GM23338 (cell line): ENCODE data around the gene WNT7A. TPM values are rescaled to one million over a fixed set of nuclear protein-coding genes. Genes with fewer than 3 reads are reported as not detected.

Experiments used
- ATAC-seq: fragments of 200-7000 bp; cut with Tn5 transposase; 3 replicates; pipeline ENCODE4 v1.9.1; 2020
- DNase-seq: peaks from one replicate; pipeline ENCODE4 v3.0.0-alpha.2; 2015; ENCODE audit warnings: low spot score
- H2AFZ ChIP-seq: fragments of 200-600 bp; sonication (generic); 2 replicates; pipeline ENCODE4 v1.8.0; 2016; ENCODE audit warnings: antibody characterized with exemption, mild to moderate bottlenecking, moderate library complexity
- H3F3A ChIP-seq: fragments of 200-600 bp; sonication (generic); replicated peaks from 2 replicates; pipeline ENCODE4 v1.8.0; 2017; ENCODE audit warnings: antibody characterized with exemption, mixed run types, low read depth
- H3K27ac ChIP-seq: fragments of 200-600 bp; sonication (generic); 2 replicates; pipeline ENCODE4 v1.6.1; 2016; ENCODE audit warnings: low read depth
- H3K27me3 ChIP-seq: fragments of 200-600 bp; sonication (generic); 2 replicates; pipeline ENCODE4 v1.8.0; 2016; ENCODE audit warnings: mild to moderate bottlenecking, mixed run types, moderate library complexity; ENCODE audit not compliant: insufficient read depth
- H3K36me3 ChIP-seq: fragments of 200-600 bp; sonication (generic); 2 replicates; pipeline ENCODE4 v1.8.0; 2016; ENCODE audit warnings: mild to moderate bottlenecking; ENCODE audit not compliant: insufficient read depth
- H3K4me1 ChIP-seq: fragments of 200-600 bp; sonication (generic); 2 replicates; pipeline ENCODE4 v1.8.0; 2016; ENCODE audit warnings: mild to moderate bottlenecking, moderate library complexity; ENCODE audit not compliant: insufficient read depth
- H3K4me2 ChIP-seq: fragments of 200-600 bp; sonication (generic); 2 replicates; pipeline ENCODE4 v1.7.1; 2017; ENCODE audit warnings: mixed run types
- H3K4me3 ChIP-seq: fragments of 200-600 bp; sonication (generic); 2 replicates; pipeline ENCODE4 v1.6.1; 2016; ENCODE audit warnings: mixed run types
- H3K79me2 ChIP-seq: fragments of 200-600 bp; sonication (generic); replicated peaks from 2 replicates; pipeline ENCODE4 v1.8.0; 2017; ENCODE audit warnings: mild to moderate bottlenecking; ENCODE audit not compliant: insufficient read depth
- H3K9me2 ChIP-seq: fragments of 200-600 bp; sonication (generic); 2 replicates; pipeline ENCODE4 v1.8.0; 2017; ENCODE audit not compliant: insufficient read depth
- H4K20me1 ChIP-seq: fragments of 200-600 bp; sonication (generic); replicated peaks from 2 replicates; pipeline ENCODE4 v1.8.0; 2017; ENCODE audit warnings: mild to moderate bottlenecking; ENCODE audit not compliant: insufficient read depth
- H3K27ac Mint-ChIP-seq: 2 replicates; pipeline ENCODE4 v1.8.0; 2020; ENCODE audit warnings: inconsistent platforms, mild to moderate bottlenecking, moderate library complexity, mixed read lengths
- H3K27me3 Mint-ChIP-seq: 3 replicates; pipeline ENCODE4 v1.8.0; 2022; ENCODE audit warnings: low read depth, mild to moderate bottlenecking, moderate library complexity, mixed read lengths, inconsistent platforms; ENCODE audit not compliant: insufficient read depth, poor library complexity
- H3K36me3 Mint-ChIP-seq: 3 replicates; pipeline ENCODE4 v1.8.0; 2021; ENCODE audit warnings: low read depth, mild to moderate bottlenecking, inconsistent platforms, moderate library complexity, mixed read lengths
- H3K4me1 Mint-ChIP-seq: 3 replicates; pipeline ENCODE4 v1.8.0; 2020; ENCODE audit warnings: mild to moderate bottlenecking, inconsistent platforms, mixed read lengths
- H3K4me3 Mint-ChIP-seq: 3 replicates; pipeline ENCODE4 v1.8.0; 2021; ENCODE audit warnings: moderate library complexity, mild to moderate bottlenecking, inconsistent platforms, mixed read lengths
- H3K9me3 Mint-ChIP-seq: 3 replicates; pipeline ENCODE4 v1.8.0; 2020; ENCODE audit warnings: moderate library complexity, mild to moderate bottlenecking, inconsistent platforms, mixed read lengths
- CREB1 ChIP-seq: fragments of 250-450 bp; sonication (Bioruptor Pico); IDR thresholded peaks from 2 replicates; pipeline ENCODE4 v1.5.0; 2020; ENCODE audit warnings: low read depth, mild to moderate bottlenecking, moderate library complexity
- CTCF ChIP-seq, 2 experiments: fragments of 200-600 bp in 1 of 2; sonication (generic) in 1 of 2; conservative IDR thresholded peaks; 2 replicates each; pipeline versions ENCODE4 v1.5.1 to v1.6.1; 2016 to 2017; ENCODE audit warnings: antibody characterized with exemption in 2 of 2, low read depth in 2 of 2, mild to moderate bottlenecking in 2 of 2, moderate library complexity in 1 of 2
- ETS1 ChIP-seq: IDR thresholded peaks from 2 replicates; pipeline ENCODE4 v1.6.1; 2016; ENCODE audit warnings: antibody characterized with exemption
- EZH2 ChIP-seq: fragments of 200-600 bp; sonication (generic); IDR thresholded peaks from one replicate; pipeline ENCODE4 v1.8.0; 2017; ENCODE audit warnings: antibody characterized with exemption, mild to moderate bottlenecking, low read depth; ENCODE audit not compliant: unreplicated experiment
- EZH2phosphoT487 ChIP-seq: fragments of 200-600 bp; sonication (generic); IDR thresholded peaks from one replicate; pipeline ENCODE4 v1.8.1; 2018; ENCODE audit warnings: antibody characterized with exemption; ENCODE audit not compliant: unreplicated experiment
- JUNB ChIP-seq: IDR thresholded peaks from one replicate; pipeline ENCODE4 v1.6.1; 2016; ENCODE audit warnings: antibody characterized with exemption; ENCODE audit not compliant: unreplicated experiment
- NANOG ChIP-seq: IDR thresholded peaks from 2 replicates; pipeline ENCODE4 v1.6.1; 2016; ENCODE audit warnings: antibody characterized with exemption, borderline replicate concordance
- POLR2AphosphoS5 ChIP-seq: IDR thresholded peaks from 2 replicates; pipeline ENCODE4 v1.6.1; 2016; ENCODE audit warnings: antibody characterized with exemption, low read depth
- STAT1 ChIP-seq: IDR thresholded peaks from one replicate; pipeline ENCODE4 v1.6.1; 2016; ENCODE audit warnings: antibody characterized with exemption; ENCODE audit not compliant: unreplicated experiment
- ZNF114 ChIP-seq: fragments of 250-450 bp; sonication (Bioruptor Pico); IDR thresholded peaks from 2 replicates; pipeline ENCODE4 v1.5.0; 2020; ENCODE audit warnings: mild to moderate bottlenecking, moderate library complexity
- ZNF331 ChIP-seq: fragments of 250-450 bp; sonication (Bioruptor Pico); IDR thresholded peaks from 2 replicates; pipeline ENCODE4 v1.5.0; 2020; ENCODE audit warnings: low read depth, mild to moderate bottlenecking, moderate library complexity
- ZNF462 ChIP-seq: fragments of 250-450 bp; sonication (Bioruptor Pico); IDR thresholded peaks from 2 replicates; pipeline ENCODE4 v1.5.0; 2020; ENCODE audit warnings: mild to moderate bottlenecking, moderate library complexity
- polyA plus RNA-seq: library from polyadenylated mRNA; unstranded; fragments of >200 nt; fragmentation: Nextera tagmentation; extraction: Ambion mirVana; gene quantifications from 2 replicates; pipeline ENCODE4 v1.2.1, GENCODE V29; 2016
- total RNA-seq: library from RNA; depleted of rRNA; stranded (reverse); fragments of >200 nt; shearing (Covaris generic); gene quantifications from 2 replicates; pipeline ENCODE4 v1.2.3, GENCODE V29; 2014
- TF ChIP-seq, protein P1 (sequence below): IDR thresholded peaks from one replicate; pipeline ENCODE4 v1.6.1; 2018; ENCODE audit warnings: antibody characterized with exemption; ENCODE audit not compliant: unreplicated experiment

Gene WNT7A
- total and polyA plus RNA-seq, 2 experiments from 2014 or later = not detected

- no peak for DNase-seq
- H3K36me3 ChIP-seq = no peaks in the 10 kb centered on the region
- H3K27me3 ChIP-seq = no peaks in the 10 kb centered on the region
- no peaks in the 10 kb centered on the region for H3K36me3 Mint-ChIP-seq
- H3K4me1 ChIP-seq = peaks cover 9% of the 10 kb centered on the region
- no peaks in the 10 kb centered on the region for H4K20me1 ChIP-seq
- H3K27ac ChIP-seq = no peak overlapping the region
- TF ChIP-seq, protein P1, sequence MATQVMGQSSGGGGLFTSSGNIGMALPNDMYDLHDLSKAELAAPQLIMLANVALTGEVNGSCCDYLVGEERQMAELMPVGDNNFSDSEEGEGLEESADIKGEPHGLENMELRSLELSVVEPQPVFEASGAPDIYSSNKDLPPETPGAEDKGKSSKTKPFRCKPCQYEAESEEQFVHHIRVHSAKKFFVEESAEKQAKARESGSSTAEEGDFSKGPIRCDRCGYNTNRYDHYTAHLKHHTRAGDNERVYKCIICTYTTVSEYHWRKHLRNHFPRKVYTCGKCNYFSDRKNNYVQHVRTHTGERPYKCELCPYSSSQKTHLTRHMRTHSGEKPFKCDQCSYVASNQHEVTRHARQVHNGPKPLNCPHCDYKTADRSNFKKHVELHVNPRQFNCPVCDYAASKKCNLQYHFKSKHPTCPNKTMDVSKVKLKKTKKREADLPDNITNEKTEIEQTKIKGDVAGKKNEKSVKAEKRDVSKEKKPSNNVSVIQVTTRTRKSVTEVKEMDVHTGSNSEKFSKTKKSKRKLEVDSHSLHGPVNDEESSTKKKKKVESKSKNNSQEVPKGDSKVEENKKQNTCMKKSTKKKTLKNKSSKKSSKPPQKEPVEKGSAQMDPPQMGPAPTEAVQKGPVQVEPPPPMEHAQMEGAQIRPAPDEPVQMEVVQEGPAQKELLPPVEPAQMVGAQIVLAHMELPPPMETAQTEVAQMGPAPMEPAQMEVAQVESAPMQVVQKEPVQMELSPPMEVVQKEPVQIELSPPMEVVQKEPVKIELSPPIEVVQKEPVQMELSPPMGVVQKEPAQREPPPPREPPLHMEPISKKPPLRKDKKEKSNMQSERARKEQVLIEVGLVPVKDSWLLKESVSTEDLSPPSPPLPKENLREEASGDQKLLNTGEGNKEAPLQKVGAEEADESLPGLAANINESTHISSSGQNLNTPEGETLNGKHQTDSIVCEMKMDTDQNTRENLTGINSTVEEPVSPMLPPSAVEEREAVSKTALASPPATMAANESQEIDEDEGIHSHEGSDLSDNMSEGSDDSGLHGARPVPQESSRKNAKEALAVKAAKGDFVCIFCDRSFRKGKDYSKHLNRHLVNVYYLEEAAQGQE = no peak
- TF ChIP-seq NANOG (no peak), STAT1 (no peak), ZNF462 (no peak), ETS1 (no peak), EZH2phosphoT487 (no peak), JUNB (no peak), CREB1 (no peak), CTCF (conservative IDR thresholded peaks at IDR 0.05; ENCODE audit: low read depth in 2 of 2) (no peak), POLR2AphosphoS5 (no peak), ZNF331 (no peak), ZNF114 (no peak), EZH2 (no peak)
- peaks cover 10% of the 10 kb centered on the region for H3K27me3 Mint-ChIP-seq
- no peak overlapping the region for H2AFZ ChIP-seq
- H3K79me2 ChIP-seq = no peaks in the 10 kb centered on the region
- no peaks in the 10 kb centered on the region for H3F3A ChIP-seq
- no peak overlapping the region for H3K4me2 ChIP-seq
- no peaks in the 10 kb centered on the region for H3K9me2 ChIP-seq
- no peak overlapping the region for H3K4me3 Mint-ChIP-seq
- peaks cover 23% of the 10 kb centered on the region for H3K4me1 Mint-ChIP-seq
- no peak for ATAC-seq
- no peaks in the 10 kb centered on the region for H3K9me3 Mint-ChIP-seq
- no peak overlapping the region for H3K4me3 ChIP-seq
- H3K27ac Mint-ChIP-seq = no peak overlapping the region
These were observed 93.1 kb downstream of the WNT7A start for GRCh38 chr3:13786811-13787210.
